HEK293 (cell line): ENCODE data around the gene MRPL33.
A peak's percentile ranks its signal among the peaks of the same experiment; 100 is the strongest.

ENCODE experiments used
- CTCF ChIA-PET: fragments of 350-600 bp; formaldehyde crosslinking; extraction: SDS; loops from one replicate; lab custom pipeline; 2021; ENCODE audit warnings: antibody characterized with exemption; lab: Yijun Ruan, JAX
- POLR2A ChIA-PET: fragments of 300-600 bp; formaldehyde crosslinking; extraction: SDS; loops from one replicate; lab custom pipeline; 2020; ENCODE audit warnings: antibody characterized with exemption, inconsistent platforms; lab: Yijun Ruan, JAX
- H3K27ac ChIP-seq: fragments of 200-500 bp; sonication (Bioruptor generic); 2 replicates; pipeline ENCODE4 v1.5.1; 2014; ENCODE audit warnings: low read depth, low read length, control low read depth, inconsistent platforms; ENCODE audit errors: extremely low read depth
- H3K36me3 ChIP-seq, 2 experiments: fragments of 200-500 bp in 1 of 2; sonication (Bioruptor generic) in 1 of 2; 1 replicate in 1 of 2; 2 replicates in 1 of 2; pipeline ENCODE4 v1.5.1; 2014 to 2017; ENCODE audit warnings: inconsistent platforms in 2 of 2, low read length in 2 of 2; ENCODE audit not compliant: control insufficient read depth in 2 of 2, insufficient read depth in 1 of 2
- H3K4me1 ChIP-seq: fragments of 200-500 bp; sonication (Bioruptor generic); 2 replicates; pipeline ENCODE4 v1.5.1; 2014; ENCODE audit warnings: mild to moderate bottlenecking, low read length, inconsistent platforms; ENCODE audit not compliant: control insufficient read depth, insufficient read depth
- H3K4me3 ChIP-seq: 2 replicates; pipeline ENCODE4 v1.5.1; 2011; ENCODE audit warnings: low read depth, mild to moderate bottlenecking, control low read depth, low read length, moderate library complexity
- H3K9me3 ChIP-seq: fragments of 200-500 bp; sonication (Bioruptor generic); 2 replicates; pipeline ENCODE4 v1.5.1; 2014; ENCODE audit warnings: low read depth, low read length, inconsistent platforms; ENCODE audit not compliant: control insufficient read depth, insufficient read depth
- FEZF1 ChIP-seq: fragments of 450-650 bp; formaldehyde crosslinking; IDR thresholded peaks from 2 replicates; pipeline ENCODE4 v1.5.1; 2016; ENCODE audit warnings: missing biosample characterization, missing genetic modification characterization
- GLIS1 ChIP-seq: fragments of 450-650 bp; formaldehyde crosslinking; IDR thresholded peaks from 2 replicates; pipeline ENCODE4 v1.5.1; 2016; ENCODE audit warnings: missing biosample characterization, missing genetic modification characterization
- INSM2 ChIP-seq: fragments of 450-650 bp; formaldehyde crosslinking; IDR thresholded peaks from 2 replicates; pipeline ENCODE4 v1.5.1; 2016; ENCODE audit warnings: missing biosample characterization, missing genetic modification characterization
- KLF16 ChIP-seq: fragments of 450-650 bp; formaldehyde crosslinking; IDR thresholded peaks from 2 replicates; pipeline ENCODE4 v1.5.1; 2017; ENCODE audit warnings: missing biosample characterization, missing genetic modification characterization
- PRDM1 ChIP-seq: fragments of 450-650 bp; formaldehyde crosslinking; IDR thresholded peaks from 2 replicates; pipeline ENCODE4; 2016; ENCODE audit warnings: missing biosample characterization, missing genetic modification characterization
- TRIM28 ChIP-seq: IDR thresholded peaks from 2 replicates; pipeline ENCODE4 v1.6.1; 2011; ENCODE audit warnings: low read length, control low read depth, borderline replicate concordance
- YY1 ChIP-seq: fragments of 450-650 bp; formaldehyde crosslinking; IDR thresholded peaks from 2 replicates; pipeline ENCODE4 v1.5.1; 2018; ENCODE audit warnings: missing biosample characterization, missing genetic modification characterization
- YY2 ChIP-seq: fragments of 450-650 bp; formaldehyde crosslinking; IDR thresholded peaks from 2 replicates; pipeline ENCODE4 v1.5.1; 2016; ENCODE audit warnings: missing biosample characterization, missing genetic modification characterization
- ZBTB11 ChIP-seq: fragments of 450-650 bp; formaldehyde crosslinking; conservative IDR thresholded peaks from 2 replicates; pipeline ENCODE4 v1.5.1; 2016; ENCODE audit warnings: low read depth, missing biosample characterization, missing genetic modification characterization
- ZBTB8A ChIP-seq: fragments of 450-650 bp; formaldehyde crosslinking; IDR thresholded peaks from 2 replicates; pipeline ENCODE4 v1.5.1; 2016; ENCODE audit warnings: missing biosample characterization, missing genetic modification characterization
- ZNF121 ChIP-seq: fragments of 450-650 bp; formaldehyde crosslinking; IDR thresholded peaks from 2 replicates; pipeline ENCODE4 v1.5.1; 2016; ENCODE audit warnings: missing biosample characterization, missing genetic modification characterization
- ZNF274 ChIP-seq, 2 experiments: fragments of 200-500 bp in 1 of 2; fragments of 450-650 bp in 1 of 2; sonication (Bioruptor generic) in 1 of 2; formaldehyde crosslinking in 1 of 2; IDR thresholded peaks; 2 replicates each; pipeline versions ENCODE4 v1.5.1 to v1.6.1; 2014 to 2016; ENCODE audit warnings: borderline replicate concordance in 1 of 2, inconsistent platforms in 1 of 2, low read length in 1 of 2, missing biosample characterization in 1 of 2, missing genetic modification characterization in 1 of 2
- ZNF311 ChIP-seq: fragments of 450-650 bp; formaldehyde crosslinking; IDR thresholded peaks from 2 replicates; pipeline ENCODE4 v1.5.1; 2017; ENCODE audit warnings: missing biosample characterization, missing genetic modification characterization, borderline replicate concordance
- ZNF366 ChIP-seq: fragments of 450-650 bp; formaldehyde crosslinking; conservative IDR thresholded peaks from 2 replicates; pipeline ENCODE4 v1.5.1; 2016; ENCODE audit warnings: missing biosample characterization, missing genetic modification characterization
- ZNF433 ChIP-seq: fragments of 450-650 bp; formaldehyde crosslinking; IDR thresholded peaks from 2 replicates; pipeline ENCODE4 v1.5.1; 2016; ENCODE audit warnings: missing biosample characterization, missing genetic modification characterization, low read depth
- ZNF48 ChIP-seq: fragments of 450-650 bp; formaldehyde crosslinking; IDR thresholded peaks from 2 replicates; pipeline ENCODE4 v1.5.1; 2016; ENCODE audit warnings: missing biosample characterization, missing genetic modification characterization
- ZNF501 ChIP-seq: fragments of 450-650 bp; formaldehyde crosslinking; IDR thresholded peaks from 2 replicates; pipeline ENCODE4 v1.5.1; 2016; ENCODE audit warnings: missing biosample characterization, missing genetic modification characterization
- ZNF561 ChIP-seq: fragments of 450-650 bp; IDR thresholded peaks from 2 replicates; pipeline ENCODE4 v1.5.1; 2018; ENCODE audit warnings: missing biosample characterization, missing genetic modification characterization, borderline replicate concordance
- ZNF600 ChIP-seq: fragments of 450-650 bp; formaldehyde crosslinking; IDR thresholded peaks from 2 replicates; pipeline ENCODE4 v1.5.1; 2016; ENCODE audit warnings: missing biosample characterization, missing genetic modification characterization
- ZNF621 ChIP-seq: fragments of 450-650 bp; formaldehyde crosslinking; IDR thresholded peaks from 2 replicates; pipeline ENCODE4 v1.5.1; 2017; ENCODE audit warnings: missing biosample characterization, missing genetic modification characterization
- ZNF658 ChIP-seq: fragments of 450-650 bp; formaldehyde crosslinking; IDR thresholded peaks from 2 replicates; pipeline ENCODE4; 2016; ENCODE audit warnings: missing biosample characterization, missing genetic modification characterization
- ZSCAN5A ChIP-seq: fragments of 450-650 bp; formaldehyde crosslinking; IDR thresholded peaks from 2 replicates; pipeline ENCODE4 v1.5.1; 2016; ENCODE audit warnings: missing biosample characterization, missing genetic modification characterization

The MRPL33 gene

DNA sequence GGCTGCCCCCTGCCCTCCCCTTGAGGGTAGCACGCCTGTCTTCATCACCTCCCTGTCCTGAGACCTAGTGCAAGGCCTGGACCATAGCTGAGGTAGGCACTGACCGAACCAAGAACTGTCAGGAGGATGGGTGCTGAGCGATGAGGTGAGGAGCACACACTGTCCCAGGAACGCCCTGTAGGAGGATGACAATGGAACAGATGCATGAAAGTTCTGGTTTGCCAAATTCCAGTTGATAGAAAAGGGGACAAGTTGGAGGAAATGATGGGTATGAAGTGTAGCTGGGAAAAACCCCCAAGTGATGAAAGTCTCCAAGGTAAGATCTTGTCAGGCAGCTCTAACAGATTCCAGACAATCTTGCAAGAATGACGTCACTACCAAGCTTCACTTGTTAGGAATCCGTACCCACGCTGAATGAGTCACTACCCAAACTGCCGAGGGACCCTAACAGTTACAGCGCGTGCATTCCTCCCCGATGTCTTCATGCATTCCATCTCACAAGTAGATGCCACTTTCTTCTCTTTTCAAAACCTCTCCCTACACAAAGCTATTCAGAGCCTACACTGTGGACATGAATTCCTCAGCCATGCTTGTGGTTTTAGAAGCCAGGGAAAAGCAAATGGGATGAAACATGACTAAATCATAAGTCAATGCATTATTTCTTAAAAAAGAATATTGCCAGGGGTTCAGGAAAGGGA lies 27.6 kb downstream of the MRPL33 start (continued):
- TF ChIP-seq GLIS1 (tag by site-specific recombination) (peak; percentile 61), ZNF600 (tag by site-specific recombination) (peak; percentile 98), YY2 (no peak), ZNF433 (no peak), FEZF1 (tag by site-specific recombination) (no peak), KLF16 (tag by site-specific recombination) (no peak; the same call in 1 of the 2 replicates), TRIM28 (no peak), ZBTB11 (tag by site-specific recombination) (no peak), ZNF366 (tag by site-specific recombination) (peak; percentile 85), ZNF274 (IDR thresholded peaks at IDR 0.05; ENCODE audit: low read length) (no peak), ZNF274 (tag by site-specific recombination; IDR thresholded peaks at IDR 0.05; ENCODE audit: borderline replicate concordance) (no peak), INSM2 (peak; percentile 98)

GRCh38 chr2:27799646-27800010 lies 28.1 kb downstream of the MRPL33 start:
- H3K4me1 ChIP-seq: no peaks in the 10 kb centered on the region
- no peaks in the 10 kb centered on the region for H3K36me3 ChIP-seq
- H3K9me3 ChIP-seq: no peaks in the 10 kb centered on the region
- TF ChIP-seq ZNF311: no peak
- TF ChIP-seq ZBTB8A (tag by site-specific recombination): no peak
- TF ChIP-seq YY2: no peak
- no peak for TF ChIP-seq PRDM1
- TF ChIP-seq ZNF658 (tag by site-specific recombination): no peak
- no peak for TF ChIP-seq ZNF621
- TF ChIP-seq ZNF121 (tag by site-specific recombination): no peak
- no peak for TF ChIP-seq ZNF48 (tag by site-specific recombination)
- TF ChIP-seq YY1 (tag by site-specific recombination): no peak
- TF ChIP-seq ZNF501: no peak
- TF ChIP-seq ZSCAN5A (tag by site-specific recombination): no peak
- TF ChIP-seq ZNF561: no peak
- TF ChIP-seq, all 188 proteins: peak for 0
- Histone ChIP-seq H3K27ac (no peak overlapping the region), H3K4me3 (no peak overlapping the region)
- CTCF ChIA-PET: interaction anchor here (0.6 to 2.3 kb wide), 3 partner anchors 9 to 45 kb away, joined by 3 to 8 read pairs (median 4); no protein-coding TSS in a partner anchor
- POLR2A ChIA-PET: interaction anchor here (0.7 to 2.0 kb wide), 3 partner anchors 91 to 647 kb away, joined by 3 to 5 read pairs (median 4); partner anchors contain the start of genes BABAM2 and RBKS
